NCI-H524 (cell line): ENCODE data around the gene SLIRP.
"Not testable (repeated sequence)": the region's sequence is repeated elsewhere in the genome, so short reads cannot be mapped to it uniquely, and the experiment has no call there.

Source experiments
- DNase-seq, 2 experiments: peaks; one replicate each; lab custom pipeline; 2025; lab: John Stamatoyannopoulos, UW

SLIRP gene

DNA sequence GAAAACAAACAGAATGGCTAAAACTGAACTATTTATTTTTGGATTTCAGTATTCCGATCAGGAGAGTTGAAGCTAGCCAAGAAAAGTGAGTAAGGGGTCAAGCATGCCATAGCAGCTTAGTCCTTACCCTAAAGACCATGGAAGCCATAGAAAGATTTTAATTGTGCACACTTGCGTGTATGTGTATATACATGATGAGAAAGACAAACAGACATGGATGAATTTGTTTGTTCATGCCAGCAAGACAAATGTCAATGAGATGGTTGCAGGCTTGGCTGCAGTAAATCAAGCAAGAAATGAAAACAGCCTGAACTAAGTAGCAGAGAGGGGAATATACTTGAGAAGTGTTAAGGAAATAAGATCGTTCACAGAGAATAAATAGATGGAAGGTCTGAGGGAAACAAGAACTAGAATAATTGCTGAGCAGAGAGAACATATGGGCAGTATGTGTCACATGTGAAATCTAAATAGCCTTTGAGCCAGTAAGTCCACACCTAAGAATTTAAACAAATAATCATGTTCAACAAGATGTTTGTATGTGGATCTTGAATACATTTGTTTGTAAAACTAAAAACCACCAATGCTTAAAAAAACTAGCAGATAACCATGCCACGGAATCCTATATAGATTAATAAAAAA is 38.3 kb downstream of the SLIRP start:
- no peak for DNase-seq

DNA sequence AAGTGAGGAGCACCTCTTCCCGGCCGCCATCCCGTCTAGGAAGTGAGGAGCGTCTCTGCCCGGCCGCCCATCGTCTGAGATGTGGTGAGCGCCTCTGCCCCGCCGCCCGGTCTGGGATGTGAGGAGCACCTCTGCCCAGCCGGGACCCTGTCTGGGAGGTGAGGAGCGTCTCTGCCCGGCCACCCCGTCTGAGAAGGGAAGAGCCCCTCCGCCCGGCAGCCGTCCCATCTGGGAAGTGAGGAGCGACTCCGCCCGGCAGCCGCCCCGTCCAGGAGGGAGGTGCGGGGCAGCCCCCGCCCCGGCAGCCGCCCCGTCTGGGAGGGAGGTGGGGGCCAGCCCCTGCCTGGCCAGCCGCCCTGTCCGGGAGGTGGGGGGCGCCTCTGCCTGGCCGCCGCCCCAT is 39.5 kb downstream of the SLIRP start:
- not testable (repeated sequence) for DNase-seq

DNA sequence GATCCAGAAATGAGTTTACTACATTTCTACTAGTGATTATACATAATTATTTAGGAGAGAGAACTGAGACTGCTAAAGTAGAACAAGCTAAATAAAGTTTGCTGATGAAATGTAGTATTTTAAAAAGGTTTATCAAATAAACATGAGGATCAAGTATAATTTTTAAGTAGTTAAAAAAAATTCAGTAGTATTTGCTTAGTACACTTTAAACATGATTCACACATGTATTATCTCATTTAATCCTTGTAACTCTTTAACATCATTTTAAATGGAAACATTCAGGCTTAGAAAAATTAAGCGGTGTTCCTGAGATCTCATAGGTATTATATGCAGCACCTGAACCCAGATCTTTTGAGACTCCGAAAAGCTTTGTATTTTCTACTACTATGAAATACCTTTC is 44.4 kb downstream of the SLIRP start:
- DNase-seq: no peak

DNA sequence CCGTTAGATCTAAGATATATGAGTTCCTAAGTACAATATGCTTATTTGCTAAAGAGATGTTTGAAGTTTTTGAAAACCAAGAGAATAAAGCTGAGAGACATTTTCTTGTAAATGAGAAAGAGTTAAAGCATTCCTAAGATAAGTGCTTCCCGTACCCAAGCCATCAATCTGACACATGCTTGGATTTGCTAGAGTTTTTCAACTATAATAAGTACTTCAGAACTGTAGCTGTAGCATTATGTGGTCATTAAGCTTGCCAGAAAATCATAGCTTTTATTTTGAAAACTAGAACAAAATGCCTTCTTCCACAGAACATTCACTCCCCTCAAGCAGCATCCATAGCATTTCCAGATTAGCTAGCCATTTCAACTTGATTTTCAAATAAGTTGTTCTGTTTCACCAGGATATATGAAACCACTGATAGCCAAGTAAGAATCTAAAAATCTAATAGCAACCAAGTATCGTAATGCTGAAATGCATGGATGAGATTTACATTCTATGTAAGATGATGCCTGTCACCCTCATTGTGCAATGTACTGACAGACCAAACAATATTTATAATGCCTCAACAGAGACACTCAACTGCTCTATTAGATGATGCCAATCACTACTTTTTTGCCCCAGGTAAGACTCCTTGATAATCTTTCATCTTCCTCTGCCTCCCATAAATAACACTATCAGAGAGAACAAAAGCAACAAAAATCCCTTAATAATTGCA is 45.1 kb downstream of the SLIRP start:
- DNase-seq: no peak

DNA sequence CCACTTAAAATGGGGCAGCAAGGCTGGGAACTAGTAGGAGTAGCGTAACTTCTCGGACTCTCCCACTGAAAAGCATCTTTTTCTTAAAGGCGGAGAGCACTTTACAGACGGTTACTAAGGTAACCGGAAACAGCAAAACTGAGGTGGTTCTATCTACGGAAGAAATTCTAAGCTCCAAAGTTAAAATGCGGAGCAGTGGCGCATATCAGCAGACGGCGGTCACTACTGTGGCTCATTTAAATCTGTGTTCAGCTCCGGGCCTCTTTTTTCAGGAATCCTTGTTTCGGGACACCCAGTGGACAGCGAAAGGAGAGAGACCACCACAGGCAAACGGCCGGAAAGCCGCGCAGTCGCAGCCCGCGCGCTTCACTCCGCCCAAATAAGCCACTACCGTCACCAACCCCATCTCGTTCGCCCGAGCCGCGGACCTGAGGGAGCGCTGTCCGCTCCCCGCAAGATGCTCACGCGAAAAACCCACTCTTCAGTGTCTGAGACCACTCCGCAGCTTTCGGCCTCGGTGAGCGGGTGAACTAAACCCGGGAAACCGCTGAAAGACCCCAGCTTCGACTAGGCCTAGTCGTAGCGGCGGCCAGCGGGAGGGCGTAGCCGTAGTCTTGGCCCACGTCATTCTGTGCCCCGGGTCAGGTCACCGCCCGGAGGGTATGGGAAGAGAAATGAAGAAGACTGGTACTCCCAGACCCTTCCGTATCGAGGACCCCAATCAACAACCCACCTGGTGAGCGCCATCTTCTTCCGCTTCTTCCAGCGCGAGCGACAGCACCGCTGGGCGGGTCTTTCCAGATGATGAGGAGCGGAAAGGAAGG is 52.7 kb downstream of the SLIRP start, which contains the start of gene SNW1:
Gene SNW1 (minus strand): TSS at position 776 of the 824 bp plus-strand sequence. CDS start 29 bp downstream, at position 747.
- peak; percentile 99 to 100 for DNase-seq

DNA sequence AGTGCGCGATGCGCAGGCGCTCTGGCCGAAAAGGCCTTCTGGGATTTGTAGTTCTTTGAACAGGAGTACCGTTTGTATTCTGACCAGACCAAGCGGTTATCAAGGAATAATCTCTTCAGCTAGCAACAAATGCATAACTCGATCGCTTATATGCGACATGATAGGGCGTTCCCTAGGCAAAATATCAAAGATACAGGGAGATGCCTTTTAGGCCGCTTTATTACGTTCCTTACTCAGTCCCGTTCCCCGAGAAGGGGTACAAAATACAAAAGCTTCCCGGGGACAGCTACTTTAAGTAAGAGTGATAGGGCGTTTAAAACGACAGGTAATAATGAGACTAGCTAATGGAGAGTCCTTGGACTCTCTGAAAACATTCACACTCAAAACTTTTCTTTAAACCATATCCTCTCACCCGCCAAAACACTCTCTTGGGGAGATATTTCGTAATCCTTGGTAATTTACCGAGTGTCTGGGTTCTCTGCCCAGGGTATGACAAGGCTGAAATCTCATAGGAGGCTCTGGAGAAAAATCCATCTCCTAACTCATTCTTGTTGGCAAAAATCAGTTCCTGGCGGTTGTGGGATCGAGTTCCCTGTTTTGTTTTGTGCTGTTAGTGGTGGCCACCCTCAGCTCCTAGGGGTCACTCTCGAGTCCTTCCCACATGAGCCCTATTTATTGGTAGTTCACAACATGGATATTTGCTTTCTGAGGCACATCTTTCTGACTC is 53.5 kb downstream of the SLIRP start:
- peak; percentile 42 to 66 for DNase-seq

DNA sequence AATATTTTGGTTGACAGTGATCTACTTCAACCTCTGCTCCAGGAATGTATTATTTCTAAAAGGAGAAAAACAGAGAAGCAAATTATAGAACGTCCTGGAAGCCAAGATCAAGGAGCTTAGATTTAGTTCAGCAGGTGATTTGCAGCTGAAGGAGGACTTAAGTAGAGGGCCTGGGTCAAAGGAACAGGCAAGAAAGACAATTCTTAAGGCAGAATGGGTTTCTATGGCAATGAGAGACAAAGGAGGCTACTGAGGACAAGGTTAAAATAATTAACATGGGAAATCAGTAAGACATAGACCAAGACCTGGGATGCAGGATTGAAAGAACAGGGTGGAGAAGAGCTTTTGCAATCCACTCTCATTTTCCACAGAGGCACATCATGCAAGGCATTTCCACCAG is 55.4 kb downstream of the SLIRP start:
- DNase-seq: no peak

DNA sequence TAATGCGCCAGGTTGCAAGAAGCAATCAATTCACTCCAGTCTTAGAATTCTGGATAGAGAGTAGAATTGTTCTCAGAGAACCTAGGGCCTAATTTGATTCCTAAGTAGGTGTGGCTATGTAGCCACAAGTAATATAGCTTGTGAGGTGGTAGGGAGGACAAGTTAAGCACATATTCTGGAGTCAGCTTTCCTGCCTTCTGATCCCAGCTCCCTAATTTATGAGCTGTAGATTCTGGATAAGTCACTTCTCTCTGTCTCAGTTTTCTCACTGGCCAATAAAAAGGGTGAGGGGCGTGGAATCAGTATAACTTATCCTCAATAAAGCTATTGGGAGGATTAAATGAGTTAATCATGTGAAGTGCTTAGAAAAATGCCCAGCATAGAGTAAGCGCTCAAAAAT is 56.1 kb downstream of the SLIRP start:
- DNase-seq: no peak
